Tibial artery (tissue), 4 donors: ENCODE results near the gene KDM5B.

ENCODE experiments used
- DNase-seq, 2 donors: peaks; one replicate each; pipeline ENCODE4 v3.0.0-alpha.2; 2019
- H3K27ac ChIP-seq, 2 donors: fragments of 200-600 bp; sonication (generic) in 1 of 2; 1 replicate in 1 of 2; 2 replicates in 1 of 2; pipeline ENCODE4 v1.5.1; 2018 to 2019; ENCODE audit warnings: mild to moderate bottlenecking in 1 of 2
- H3K27me3 ChIP-seq, 2 donors: fragments of 200-600 bp; sonication (generic) in 1 of 2; one replicate each; pipeline versions ENCODE4 v1.5.1 to v1.6.0; 2016 to 2019
- H3K36me3 ChIP-seq, 3 donors: fragments of 200-600 bp; sonication (generic) in 2 of 3; one replicate each; pipeline ENCODE4 v1.5.1; 2016 to 2019; ENCODE audit warnings: mild to moderate bottlenecking in 2 of 3
- H3K4me1 ChIP-seq, 4 donors: fragments of 200-600 bp; sonication (generic) in 2 of 4; 1 replicate in 3 of 4; 2 replicates in 1 of 4; pipeline ENCODE4 v1.5.1; 2016 to 2019
- H3K4me3 ChIP-seq, 2 donors: fragments of 200-600 bp; sonication (generic) in 1 of 2; 1 replicate in 1 of 2; 2 replicates in 1 of 2; pipeline ENCODE4 v1.5.1; 2018 to 2019; ENCODE audit warnings: mild to moderate bottlenecking in 2 of 2
- H3K9me3 ChIP-seq, 3 donors: fragments of 200-600 bp; sonication (generic) in 1 of 3; one replicate each; pipeline ENCODE4 v1.5.1; 2016 to 2019
- intact Hi-C: fragments of 100-400 bp; cut with DNase I; formaldehyde crosslinking; loops from one replicate; pipeline ENCODE4 v1.15.0; 2023; ENCODE audit warnings: low total_unique reads
- TF ChIP-seq, protein P1 (sequence below), 2 experiments: fragments of 200-600 bp in 1 of 2; fragments of 450-650 bp in 1 of 2; IDR thresholded peaks; one replicate each; pipeline ENCODE4 v1.5.1; 2017 to 2019; ENCODE audit warnings: antibody characterized with exemption in 2 of 2, mild to moderate bottlenecking in 1 of 2, moderate library complexity in 1 of 2

The KDM5B gene

DNA sequence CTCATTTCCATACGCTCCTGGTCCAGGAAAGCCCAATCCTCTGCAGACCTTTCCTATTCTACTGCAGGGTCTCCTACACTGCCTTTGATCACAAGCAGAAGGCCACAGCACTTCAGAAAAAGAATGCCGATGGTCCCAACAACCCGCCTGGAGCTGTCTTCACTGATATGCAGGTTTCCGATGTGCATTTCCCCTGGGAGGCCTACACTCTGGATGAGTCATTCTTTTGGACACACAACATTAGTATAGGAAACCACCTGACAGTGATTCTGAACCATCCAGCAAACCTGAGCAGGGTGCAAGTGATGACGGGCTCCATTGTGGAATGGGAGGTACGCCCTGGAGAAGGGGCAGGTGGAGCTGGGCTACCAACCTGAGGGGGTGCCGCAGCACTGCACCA, 17.5 kb upstream of the KDM5B start:
- H3K27ac ChIP-seq = no peak overlapping the region
- no peak overlapping the region for H3K4me3 ChIP-seq
- H3K4me1 ChIP-seq = no peaks in the 10 kb centered on the region
- no peak for DNase-seq
- intact Hi-C loops = no loop called here
- no peaks in the 10 kb centered on the region for H3K9me3 ChIP-seq
- TF ChIP-seq, protein P1, sequence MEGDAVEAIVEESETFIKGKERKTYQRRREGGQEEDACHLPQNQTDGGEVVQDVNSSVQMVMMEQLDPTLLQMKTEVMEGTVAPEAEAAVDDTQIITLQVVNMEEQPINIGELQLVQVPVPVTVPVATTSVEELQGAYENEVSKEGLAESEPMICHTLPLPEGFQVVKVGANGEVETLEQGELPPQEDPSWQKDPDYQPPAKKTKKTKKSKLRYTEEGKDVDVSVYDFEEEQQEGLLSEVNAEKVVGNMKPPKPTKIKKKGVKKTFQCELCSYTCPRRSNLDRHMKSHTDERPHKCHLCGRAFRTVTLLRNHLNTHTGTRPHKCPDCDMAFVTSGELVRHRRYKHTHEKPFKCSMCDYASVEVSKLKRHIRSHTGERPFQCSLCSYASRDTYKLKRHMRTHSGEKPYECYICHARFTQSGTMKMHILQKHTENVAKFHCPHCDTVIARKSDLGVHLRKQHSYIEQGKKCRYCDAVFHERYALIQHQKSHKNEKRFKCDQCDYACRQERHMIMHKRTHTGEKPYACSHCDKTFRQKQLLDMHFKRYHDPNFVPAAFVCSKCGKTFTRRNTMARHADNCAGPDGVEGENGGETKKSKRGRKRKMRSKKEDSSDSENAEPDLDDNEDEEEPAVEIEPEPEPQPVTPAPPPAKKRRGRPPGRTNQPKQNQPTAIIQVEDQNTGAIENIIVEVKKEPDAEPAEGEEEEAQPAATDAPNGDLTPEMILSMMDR (IDR thresholded peaks at IDR 0.05) = no peak
- H3K36me3 ChIP-seq = no peaks in the 10 kb centered on the region
- peaks cover 0 to 2% of the 10 kb centered on the region in 2 donors for H3K27me3 ChIP-seq

DNA sequence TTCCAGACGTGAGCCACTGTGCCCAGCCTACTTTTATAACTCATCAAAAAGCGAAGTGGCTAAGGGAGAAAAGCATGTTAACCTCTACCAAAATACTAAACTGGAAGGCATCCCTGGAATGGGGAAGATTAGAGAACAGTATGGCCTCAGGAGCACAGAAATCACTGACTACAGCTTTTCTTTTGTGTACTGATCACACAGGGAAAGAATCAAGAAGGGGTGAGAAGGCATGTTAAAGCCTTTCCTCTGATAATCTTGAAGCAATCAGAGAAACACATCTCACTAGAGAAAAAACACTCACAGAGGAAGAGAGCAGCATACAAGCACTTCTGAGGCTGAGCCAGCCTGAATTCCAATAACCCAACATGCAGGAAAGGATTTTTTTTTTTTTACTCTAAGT, 13.2 kb upstream of the KDM5B start:
- Histone ChIP-seq H3K36me3 (no peaks in the 10 kb centered on the region), H3K4me3 (no peak overlapping the region), H3K4me1 (no peaks in the 10 kb centered on the region), H3K9me3 (no peaks in the 10 kb centered on the region), H3K27me3 (peaks cover 0 to 2% of the 10 kb centered on the region in 2 donors), H3K27ac (no peak overlapping the region)
- intact Hi-C loops = no loop called here
- TF ChIP-seq, protein P1 (IDR thresholded peaks at IDR 0.05) = no peak
- no peak for DNase-seq

DNA sequence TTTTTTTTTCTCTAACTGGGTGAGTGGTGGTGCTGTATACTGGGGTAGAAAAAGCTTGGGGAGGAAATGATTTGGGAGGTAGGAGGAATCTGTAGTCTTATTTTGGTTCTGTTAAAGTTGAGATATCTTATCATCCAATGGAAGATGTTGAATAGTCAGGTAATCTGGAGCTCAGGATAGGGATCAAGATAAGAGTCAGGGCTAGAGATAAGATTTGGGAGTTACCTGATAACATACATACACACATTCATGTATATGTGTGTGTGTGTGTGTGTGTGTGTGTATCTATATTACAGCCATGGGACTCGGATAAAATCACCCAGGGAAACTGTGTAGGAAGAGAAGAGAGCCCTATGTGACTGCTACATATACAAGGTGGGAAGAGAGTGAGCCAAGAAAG, 10.6 kb upstream of the KDM5B start:
- no peak overlapping the region for H3K27ac ChIP-seq

DNA sequence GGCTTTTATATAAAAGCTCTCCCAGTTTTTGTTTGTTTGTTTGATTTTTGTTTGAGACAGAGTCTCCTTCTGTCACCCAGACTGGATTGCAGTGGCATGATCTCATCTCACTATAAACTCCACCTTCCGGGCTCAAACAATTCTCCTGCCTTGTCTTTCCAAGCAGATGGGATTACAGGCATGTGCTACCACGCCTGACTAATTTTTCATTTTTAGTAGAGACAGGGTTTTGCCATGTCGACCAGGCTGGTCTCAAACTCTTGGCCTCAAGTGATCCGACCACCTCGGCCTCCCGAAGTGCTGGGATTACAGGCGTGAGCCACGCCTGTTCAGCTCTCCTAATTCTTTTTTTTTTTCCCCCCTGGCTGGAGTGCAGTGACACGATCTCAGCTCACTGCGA, 6.9 kb upstream of the KDM5B start:
- no peak for DNase-seq
- TF ChIP-seq, protein P1 (IDR thresholded peaks at IDR 0.05) = no peak
- Histone ChIP-seq H3K4me3 (no peak overlapping the region), H3K27me3 (no peaks in the 10 kb centered on the region), H3K9me3 (no peaks in the 10 kb centered on the region), H3K36me3 (no peaks in the 10 kb centered on the region), H3K4me1 (peaks cover 0 to 17% (median 7%) of the 10 kb centered on the region in 4 donors), H3K27ac (no peak overlapping the region)
- intact Hi-C loops = loop anchor here (10.0 kb wide), 1 partner anchor 50 kb away; no protein-coding TSS in a partner anchor

More for the DNA sequence above, 10.6 kb upstream of the KDM5B start:
- intact Hi-C loops = loop anchor here (10.0 kb wide), 1 partner anchor 46 kb away; no protein-coding TSS in a partner anchor
- H3K4me3 ChIP-seq = no peak overlapping the region
- no peaks in the 10 kb centered on the region for H3K9me3 ChIP-seq
- H3K27me3 ChIP-seq = peaks cover 0 to 2% of the 10 kb centered on the region in 2 donors
- DNase-seq = no peak
- H3K4me1 ChIP-seq = no peaks in the 10 kb centered on the region
- TF ChIP-seq, protein P1 (IDR thresholded peaks at IDR 0.05) = no peak
- H3K36me3 ChIP-seq = no peaks in the 10 kb centered on the region

DNA sequence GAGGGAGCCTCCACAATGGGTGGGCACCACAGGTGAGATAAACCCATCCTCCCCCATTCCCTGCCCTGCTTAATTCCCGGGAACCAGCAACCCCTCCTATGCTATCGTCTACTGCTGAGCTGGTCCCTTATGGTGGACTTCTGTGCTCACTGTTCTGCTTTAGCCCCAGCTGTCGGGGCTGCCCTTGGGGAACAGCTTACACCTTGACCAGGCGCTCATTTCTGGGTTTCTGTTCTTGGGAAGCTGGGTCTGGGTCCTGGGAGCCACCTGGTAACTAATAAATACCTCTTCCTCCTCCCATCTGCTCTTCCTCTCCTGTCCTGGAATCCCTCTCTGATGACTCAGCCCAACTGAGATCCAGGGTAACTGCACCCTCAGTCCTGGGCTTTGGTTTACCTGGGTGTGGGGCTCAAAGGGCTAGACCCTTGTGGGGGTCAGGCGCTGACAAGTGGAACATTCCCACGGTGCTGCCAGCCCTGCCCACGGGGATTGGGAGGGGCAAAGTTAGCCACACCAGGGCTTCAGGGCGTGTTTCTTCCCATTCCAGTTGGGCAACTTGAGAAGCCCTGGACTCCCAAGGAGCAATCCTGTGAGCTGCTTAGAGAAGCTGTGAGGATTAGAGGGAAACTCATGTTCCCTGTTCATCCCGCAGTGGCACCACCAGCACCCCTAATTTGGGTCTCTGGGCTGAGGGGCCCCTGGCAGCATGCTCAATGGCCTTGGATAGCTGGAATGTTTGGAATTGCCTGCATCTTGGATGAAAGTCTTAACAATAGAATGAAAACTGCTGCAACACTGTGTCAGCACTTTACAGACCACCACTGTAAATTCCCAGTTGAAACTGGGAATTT, 4.2 kb upstream of the KDM5B start:
- intact Hi-C loops = loop anchor here (10.0 kb wide), 1 partner anchor 52 kb away; no protein-coding TSS in a partner anchor
- Histone ChIP-seq H3K36me3 (no peaks in the 10 kb centered on the region), H3K4me3 (no peak overlapping the region), H3K9me3 (no peaks in the 10 kb centered on the region), H3K4me1 (peaks cover 0 to 17% (median 11%) of the 10 kb centered on the region in 4 donors), H3K27ac (no peak overlapping the region), H3K27me3 (no peaks in the 10 kb centered on the region)
- TF ChIP-seq, protein P1 (IDR thresholded peaks at IDR 0.05) = no peak
- no peak for DNase-seq
